Measurements from ENCODE around the gene DYRK3.
A peak's percentile ranks its signal among the peaks of the same experiment; 100 is the strongest.

The DYRK3 gene

DNA sequence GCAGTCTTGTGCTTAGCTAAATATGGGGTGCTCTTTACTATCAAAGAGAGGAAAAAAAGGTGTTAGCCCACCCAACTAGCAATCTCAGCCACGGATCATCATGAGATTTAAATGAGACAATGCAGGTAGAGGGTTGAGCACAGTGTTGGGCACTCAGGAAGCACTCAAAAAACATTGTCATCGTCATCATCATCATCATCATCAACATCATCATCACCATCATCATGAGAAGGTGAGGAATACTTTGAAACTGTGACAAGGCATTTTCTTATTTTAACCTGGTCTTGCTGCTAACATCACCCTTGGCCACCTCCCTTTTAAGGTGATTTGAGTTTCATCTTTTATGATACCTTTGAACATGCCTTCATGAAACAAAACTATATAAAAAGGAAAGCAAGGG, 46.0 kb downstream of the DYRK3 start:
- no peak for DNase-seq (ENCODE audit: low read depth in 3 of 3, low spot score in 1 of 3)

DNA sequence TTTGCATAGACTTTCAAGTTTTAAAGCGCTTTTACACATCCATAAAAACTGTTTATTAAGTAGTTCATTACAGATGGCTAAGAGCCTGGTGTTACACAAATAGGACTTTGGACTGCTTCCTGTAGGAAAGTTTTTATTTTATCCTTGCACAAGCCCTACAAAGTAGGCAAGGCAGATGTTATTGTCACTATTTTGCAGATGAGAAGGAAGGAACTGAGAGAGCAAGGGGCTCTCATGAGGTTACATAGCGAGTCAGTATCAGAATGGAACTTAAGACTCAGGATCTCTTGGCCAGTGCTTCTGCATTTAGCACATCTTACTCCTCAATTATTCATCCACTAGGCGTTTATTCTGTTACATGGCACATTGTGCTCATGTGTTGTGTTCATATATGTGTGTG, 46.8 kb downstream of the DYRK3 start:
- no peak for DNase-seq (ENCODE audit: low read depth in 3 of 3, low spot score in 1 of 3)

- no peak for DNase-seq (ENCODE audit: low read depth in 3 of 3, low spot score in 1 of 3)
These were observed 48.0 kb downstream of the DYRK3 start for GRCh38 chr1:206683313-206683712.

- DNase-seq (ENCODE audit: low read depth in 3 of 3, low spot score in 1 of 3): no peak
These were observed 48.7 kb downstream of the DYRK3 start for GRCh38 chr1:206684003-206684402.

GRCh38 chr1:206684478-206685333, 49.4 kb downstream of the DYRK3 start, which contains the start of gene MAPKAPK2:
Gene MAPKAPK2, plus strand, starts transcription at chr1:206684905. Its CDS starts 325 bp downstream, at chr1:206685230.
- peak; percentile 46 to 69 (median 61) for DNase-seq (ENCODE audit: low read depth in 3 of 3, low spot score in 1 of 3)

DNA sequence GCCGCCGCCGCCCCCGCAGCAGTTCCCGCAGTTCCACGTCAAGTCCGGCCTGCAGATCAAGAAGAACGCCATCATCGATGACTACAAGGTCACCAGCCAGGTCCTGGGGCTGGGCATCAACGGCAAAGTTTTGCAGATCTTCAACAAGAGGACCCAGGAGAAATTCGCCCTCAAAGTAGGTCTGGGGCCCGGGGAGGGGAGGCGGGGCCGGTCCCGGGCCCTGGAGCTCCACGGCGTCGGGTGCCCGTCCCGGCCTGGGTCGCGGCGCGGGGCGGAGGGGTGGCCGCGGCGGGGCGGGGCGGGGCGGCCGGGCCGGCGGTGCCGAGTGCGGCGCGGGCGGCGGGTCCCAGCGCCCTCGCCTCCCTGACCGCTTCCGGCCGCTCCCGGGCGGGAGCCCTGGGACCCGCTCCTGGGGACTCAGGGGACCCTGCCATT, 50.0 kb downstream of the DYRK3 start:
- DNase-seq (ENCODE audit: low read depth in 3 of 3, low spot score in 1 of 3): peak in 1 of 3 donors; percentile 29

DNA sequence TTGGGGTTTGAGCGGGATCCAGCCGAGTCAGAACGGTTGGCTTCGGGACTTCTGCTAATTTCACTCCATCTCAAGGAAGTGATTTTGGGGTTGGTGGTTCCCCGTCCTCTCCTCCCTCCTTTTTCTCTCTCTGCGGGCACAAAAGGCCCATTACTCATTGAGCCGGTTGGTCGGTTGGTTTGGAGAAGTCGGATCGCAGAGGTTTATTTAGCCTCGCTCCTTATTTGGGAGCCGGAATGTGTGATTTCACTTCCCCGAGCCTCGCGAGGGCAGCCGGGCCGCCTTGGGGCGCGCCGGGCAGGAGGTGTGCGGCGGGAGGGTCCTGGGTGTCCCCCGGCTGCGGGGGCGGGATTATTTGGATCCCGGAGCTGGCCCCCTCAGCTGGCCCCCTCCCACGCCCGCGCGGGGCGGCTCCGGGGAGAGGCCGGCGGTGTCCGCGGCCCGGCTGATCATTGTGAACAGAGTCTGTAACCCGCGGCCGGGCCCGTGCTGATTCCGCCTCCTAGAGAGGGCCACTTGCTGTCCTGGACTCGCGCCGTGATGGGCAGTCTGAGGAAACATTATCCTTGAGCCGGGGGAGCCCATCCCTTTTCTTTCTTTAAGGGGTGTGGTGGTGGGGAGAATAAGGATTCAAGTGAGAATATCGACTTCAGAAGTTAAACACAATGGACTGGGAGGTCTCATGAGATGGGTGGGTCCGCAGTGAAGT, 50.6 kb downstream of the DYRK3 start:
- no peak for DNase-seq (ENCODE audit: low read depth in 3 of 3, low spot score in 1 of 3)

GRCh38 chr1:206686478-206687249, 51.3 kb downstream of the DYRK3 start:
- no peak for DNase-seq (ENCODE audit: low read depth in 3 of 3, low spot score in 1 of 3)

- no peak for DNase-seq (ENCODE audit: low read depth in 3 of 3, low spot score in 1 of 3)
These were observed 52.0 kb downstream of the DYRK3 start for GRCh38 chr1:206687251-206687914.

- no peak for DNase-seq (ENCODE audit: low read depth in 3 of 3, low spot score in 1 of 3)
These were observed 52.6 kb downstream of the DYRK3 start for GRCh38 chr1:206687915-206688442.

DNA sequence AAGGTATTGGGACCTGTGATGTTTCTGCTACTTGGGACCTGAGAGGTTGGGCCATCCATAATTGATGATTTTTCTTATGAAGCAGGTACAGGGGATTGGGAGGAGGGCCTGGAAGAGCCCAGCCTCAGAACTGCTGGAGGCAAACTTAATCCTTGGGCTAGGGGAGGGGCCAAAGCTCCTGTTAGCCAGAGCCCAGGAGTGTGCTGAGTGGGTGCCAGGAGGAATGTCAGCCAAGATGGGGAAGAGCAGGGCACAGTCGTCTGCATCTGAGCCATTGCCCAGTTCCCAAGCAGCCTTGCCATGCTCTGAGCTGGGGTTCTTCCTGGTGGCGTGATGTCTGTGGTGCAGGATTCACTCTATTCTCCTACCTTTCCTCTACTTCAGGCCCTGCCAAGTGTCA, 55.2 kb downstream of the DYRK3 start:
- no peak for DNase-seq (ENCODE audit: low read depth in 3 of 3, low spot score in 1 of 3)

GRCh38 chr1:206691604-206692003, 56.3 kb downstream of the DYRK3 start:
- no peak for DNase-seq (ENCODE audit: low read depth in 3 of 3, low spot score in 1 of 3)

DNA sequence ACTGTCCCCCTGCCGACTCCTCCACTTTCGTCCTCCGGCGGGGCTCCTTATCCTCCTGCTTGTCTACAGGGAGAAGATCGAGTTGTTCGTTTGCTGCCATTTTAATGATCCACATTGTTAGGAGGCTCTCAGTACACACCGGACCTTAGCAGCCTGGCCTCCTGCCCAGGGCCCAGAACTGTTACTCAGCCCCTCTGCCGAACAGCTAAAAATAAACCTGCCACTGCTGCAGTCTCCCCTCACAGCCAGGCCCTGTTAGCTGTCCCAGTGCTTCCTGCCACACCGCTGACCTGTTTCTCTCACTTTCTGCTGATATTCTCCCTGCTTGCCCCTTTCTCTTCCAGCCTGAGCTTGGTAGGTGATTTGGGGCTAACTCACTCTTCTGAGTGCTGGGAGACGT, 57.7 kb downstream of the DYRK3 start:
- DNase-seq (ENCODE audit: low read depth in 3 of 3, low spot score in 1 of 3): no peak

- DNase-seq (ENCODE audit: low read depth in 3 of 3, low spot score in 1 of 3): no peak
These were observed 58.3 kb downstream of the DYRK3 start for GRCh38 chr1:206693592-206693991.

- no peak for DNase-seq (ENCODE audit: low read depth in 3 of 3, low spot score in 1 of 3)
These were observed 59.1 kb downstream of the DYRK3 start for GRCh38 chr1:206694171-206695124.

GRCh38 chr1:206695733-206696132, 60.4 kb downstream of the DYRK3 start:
- DNase-seq (ENCODE audit: low read depth in 3 of 3, low spot score in 1 of 3): no peak

DNA sequence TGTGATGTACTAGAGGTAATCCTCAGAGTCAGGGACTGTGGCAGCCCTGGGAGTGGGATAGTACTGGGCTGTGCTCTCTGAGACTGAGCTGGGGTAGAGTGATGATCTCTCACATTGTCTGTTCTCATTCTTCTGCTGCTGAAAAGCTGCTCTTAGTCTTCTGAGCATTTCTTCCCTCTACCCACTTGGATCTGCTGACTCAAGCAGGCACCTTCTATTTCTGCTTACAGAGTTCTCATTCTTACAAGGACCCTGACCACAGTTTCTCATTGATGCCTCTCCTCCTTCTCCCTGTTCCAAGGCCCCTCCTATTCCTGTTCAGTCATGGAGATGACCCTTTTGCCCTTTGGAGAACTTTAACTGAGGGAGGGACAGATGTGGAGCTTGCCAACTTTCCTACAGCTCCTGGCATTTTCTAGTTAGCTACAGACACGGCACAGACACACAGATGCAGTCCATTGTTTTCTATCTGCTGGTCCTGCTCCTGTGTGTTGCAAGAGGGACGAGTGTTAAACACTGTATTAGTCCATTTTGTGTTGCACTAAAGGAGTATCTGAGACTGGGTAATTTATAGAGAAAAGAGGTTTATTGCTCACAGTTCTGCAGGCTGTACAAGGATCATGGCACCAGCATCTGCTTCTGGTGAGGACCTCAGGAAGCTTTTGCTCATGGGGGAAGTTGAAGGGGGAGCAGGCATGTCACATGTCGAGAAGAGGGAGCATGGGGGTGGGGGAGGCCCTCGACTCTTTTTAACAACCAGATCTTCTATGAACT, 61.7 kb downstream of the DYRK3 start:
- no peak for DNase-seq (ENCODE audit: low read depth in 3 of 3, low spot score in 1 of 3)

DNA sequence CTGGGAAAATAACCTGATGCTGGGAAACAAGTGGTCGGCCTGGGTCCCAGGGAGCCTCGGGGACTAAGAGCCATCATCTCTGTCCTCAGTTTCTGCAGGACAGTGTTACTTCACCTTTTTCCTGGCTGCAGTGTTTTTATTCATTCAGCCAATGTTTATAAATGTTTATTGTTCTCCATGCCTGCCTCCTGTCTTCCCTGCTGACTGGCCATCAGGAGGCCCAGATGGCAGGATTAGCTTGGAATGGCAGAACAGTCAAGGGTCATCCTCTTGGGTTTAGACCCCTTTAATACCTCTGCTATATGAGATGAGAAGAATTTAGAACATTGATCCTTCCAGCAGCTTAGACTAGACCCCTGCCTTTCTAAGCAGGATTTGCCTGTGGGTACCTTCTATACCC, 62.7 kb downstream of the DYRK3 start:
- no peak for DNase-seq (ENCODE audit: low read depth in 3 of 3, low spot score in 1 of 3)

All from stimulated activated CD4-positive, alpha-beta T cell treated with anti-CD3 and anti-CD28 coated beads, TNF-alpha, amount 100 ng/mL, for 1 hour (primary cell).